B cell (primary cell): ENCODE data around the gene ZNF827. TPM values are rescaled to one million over a fixed set of nuclear protein-coding genes. Genes with fewer than 3 reads are reported as not detected.

Experiments
- ATAC-seq: fragments of 200-7000 bp; cut with Tn5 transposase; one replicate; pipeline ENCODE4 v1.10.0; 2021; ENCODE audit warnings: low read depth, mild to moderate bottlenecking, moderate number of reproducible peaks, moderate library complexity
- CTCF ChIA-PET: fragments of 350-600 bp; sonication (Branson Sonifier 250); formaldehyde crosslinking; loops from one replicate; lab custom pipeline; 2021; ENCODE audit warnings: antibody characterized with exemption, inconsistent platforms; lab: Charles Lee
- POLR2A ChIA-PET: fragments of 350-600 bp; sonication (Branson Sonifier 250); formaldehyde crosslinking; loops from one replicate; lab custom pipeline; 2021; ENCODE audit warnings: antibody characterized with exemption; lab: Charles Lee
- DNase-seq: peaks from one replicate; pipeline ENCODE4 v3.0.0; 2013
- H2AFZ ChIP-seq: 2 replicates; pipeline ENCODE4 v1.6.1; 2012; ENCODE audit warnings: mild to moderate bottlenecking, low read depth, low read length; ENCODE audit not compliant: insufficient read depth, poor library complexity, severe bottlenecking
- H3K27ac ChIP-seq, 2 donors: 1 replicate in 1 of 2; 2 replicates in 1 of 2; pipeline ENCODE4 v1.5.1; 2012 to 2013; ENCODE audit warnings: low read length in 2 of 2, mild to moderate bottlenecking in 2 of 2, moderate library complexity in 1 of 2
- H3K27me3 ChIP-seq, 4 experiments: fragments of 200-600 bp in 1 of 4; sonication (generic) in 1 of 4; replicated peaks in 1 of 4; 1 replicate in 2 of 4; 2 replicates in 2 of 4; pipeline versions ENCODE4 v1.6.1 to v1.7.0; 2013 to 2016; ENCODE audit warnings: low read length in 3 of 4, mild to moderate bottlenecking in 2 of 4, mixed read lengths in 1 of 4, moderate library complexity in 1 of 4; ENCODE audit not compliant: insufficient read depth in 4 of 4, control insufficient read depth in 3 of 4; ENCODE audit errors: control extremely low read depth in 1 of 4
- H3K36me3 ChIP-seq, 2 experiments: replicated peaks in 1 of 2; 1 replicate in 1 of 2; 2 replicates in 1 of 2; pipeline versions ENCODE4 v1.6.1 to v1.7.1; 2013; ENCODE audit warnings: low read length in 1 of 2; ENCODE audit not compliant: insufficient read depth in 2 of 2, control insufficient read depth in 1 of 2; ENCODE audit errors: control extremely low read depth in 1 of 2, extremely low read depth in 1 of 2
- H3K4me1 ChIP-seq, 2 donors: fragments of 200-600 bp in 1 of 2; sonication (generic) in 1 of 2; 1 replicate in 1 of 2; 2 replicates in 1 of 2; pipeline versions ENCODE4 v1.5.1 to v1.6.1; 2013 to 2017; ENCODE audit warnings: low read length in 2 of 2; ENCODE audit not compliant: control insufficient read depth in 2 of 2, insufficient read depth in 2 of 2
- H3K4me2 ChIP-seq: replicated peaks from 2 replicates; pipeline ENCODE3; 2012; ENCODE audit warnings: mild to moderate bottlenecking, low read depth, low read length; ENCODE audit not compliant: poor library complexity, severe bottlenecking
- H3K4me3 ChIP-seq, 5 experiments: fragments of 200-600 bp in 1 of 5; sonication (generic) in 1 of 5; 1 replicate in 3 of 5; 2 replicates in 2 of 5; pipeline versions ENCODE4 v1.5.1 to v1.7.0; 2011 to 2016; ENCODE audit warnings: low read length in 4 of 5, mild to moderate bottlenecking in 4 of 5, low read depth in 2 of 5, control low read depth in 1 of 5, moderate library complexity in 1 of 5; ENCODE audit not compliant: insufficient read depth in 1 of 5; ENCODE audit errors: control extremely low read depth in 1 of 5, extremely low read depth in 1 of 5
- H3K79me2 ChIP-seq: fragments of 200-600 bp; sonication (generic); one replicate; pipeline ENCODE4 v1.6.0; 2016; ENCODE audit warnings: low read length; ENCODE audit not compliant: control insufficient read depth, insufficient read depth
- H3K9ac ChIP-seq: fragments of 200-600 bp; sonication (generic); 2 replicates; pipeline ENCODE4 v1.6.1; 2017; ENCODE audit warnings: mild to moderate bottlenecking, low read length, moderate library complexity
- H3K9me3 ChIP-seq, 3 donors: one replicate each; pipeline versions ENCODE4 v1.6.1 to v1.7.1; 2013; ENCODE audit warnings: low read length in 2 of 3; ENCODE audit not compliant: control insufficient read depth in 2 of 3, insufficient read depth in 1 of 3; ENCODE audit errors: control extremely low read depth in 1 of 3
- H4K20me1 ChIP-seq: 2 replicates; pipeline ENCODE4 v1.6.0; 2012; ENCODE audit warnings: mild to moderate bottlenecking, low read length; ENCODE audit not compliant: insufficient read depth, control insufficient read depth, poor library complexity, severe bottlenecking
- H3K27ac Mint-ChIP-seq: one replicate; pipeline ENCODE4 v1.8.0; 2021; ENCODE audit warnings: mixed read lengths
- H3K27me3 Mint-ChIP-seq: one replicate; pipeline ENCODE4 v1.8.0; 2021; ENCODE audit warnings: mixed read lengths
- H3K4me1 Mint-ChIP-seq: one replicate; pipeline ENCODE4 v1.8.0; 2021; ENCODE audit warnings: mixed read lengths
- H3K4me3 Mint-ChIP-seq: one replicate; pipeline ENCODE4 v1.8.0; 2021; ENCODE audit warnings: mixed read lengths
- H3K9me3 Mint-ChIP-seq: one replicate; pipeline ENCODE4 v1.8.0; 2022; ENCODE audit warnings: mixed read lengths; ENCODE audit not compliant: insufficient read depth
- CTCF ChIP-seq: fragments of 200-600 bp; IDR thresholded peaks from one replicate; pipeline ENCODE4 v1.8.0; 2022; ENCODE audit warnings: antibody characterized with exemption, mild to moderate bottlenecking
- EZH2 ChIP-seq: IDR thresholded peaks from 2 replicates; pipeline ENCODE4 v1.6.1; 2012; ENCODE audit warnings: borderline replicate concordance, low read depth, mild to moderate bottlenecking, moderate library complexity, low read length; ENCODE audit not compliant: insufficient read depth, poor library complexity, severe bottlenecking
- WGBS: methylation state at CpG from one replicate; pipeline ENCODE4 v1.1.5; 2013; ENCODE audit warnings: missing lambda C conversion rate; ENCODE audit not compliant: insufficient coverage; 5-methylcytosine and 5-hydroxymethylcytosine counted together
- intact Hi-C: fragments of 100-400 bp; cut with micrococcal nuclease; formaldehyde crosslinking; loops from one replicate; pipeline ENCODE4 v1.10.0; 2022
- polyA plus RNA-seq: library from polyadenylated mRNA; depleted of rRNA; stranded (reverse); fragments of >200 nt; gene quantifications from 2 replicates; pipeline ENCODE4 v1.2.3, GENCODE V29; 2012
- total RNA-seq, 2 donors: library from RNA; stranded (reverse); fragments of 120-200 nt in 1 of 2; gene quantifications; 1 replicate in 1 of 2; 2 replicates in 1 of 2; pipeline versions ENCODE4 v1.2.3 to v1.2.4, GENCODE V29; 2013 to 2022

The ZNF827 gene
- total and polyA plus RNA-seq, 2 donors (not counting 1 experiment from before 2014, with no cell fraction given): 20.6 to 30.1 TPM

DNA sequence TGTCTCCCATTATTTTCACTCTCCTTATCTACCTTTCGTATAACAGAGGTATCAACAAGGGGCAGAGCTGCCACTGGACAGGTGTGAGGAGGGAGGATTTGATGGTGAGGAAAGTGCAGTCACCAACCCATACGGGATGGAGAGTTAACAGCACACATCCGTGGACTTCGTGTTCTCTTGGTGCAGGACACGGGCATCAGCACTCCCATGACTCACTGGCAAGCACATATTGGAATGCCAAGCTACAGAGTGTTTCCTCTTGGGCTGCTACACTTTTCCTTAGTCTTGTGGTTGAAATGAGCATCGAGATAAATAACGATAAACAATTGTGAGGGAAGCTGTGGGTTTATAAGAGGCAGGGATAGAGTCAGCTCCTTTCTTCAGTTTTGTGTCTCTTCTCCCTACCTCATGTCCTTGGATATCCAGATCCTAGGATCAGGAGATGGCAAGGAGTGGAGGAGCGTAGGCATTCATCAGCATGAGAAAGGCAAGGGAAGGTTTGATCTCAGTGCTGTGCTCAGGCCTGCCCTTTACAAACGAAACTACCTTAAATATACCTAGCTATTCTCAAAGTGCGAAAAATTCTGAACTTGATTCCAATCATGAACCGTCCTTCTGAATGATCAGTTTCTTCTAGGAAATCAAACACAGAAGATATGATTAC is 96.3 kb downstream of the ZNF827 start:
- DNase-seq (no peak), ATAC-seq (no peak)
- H3K4me2 ChIP-seq: no peak overlapping the region
- no peaks in the 10 kb centered on the region for H3K27me3 ChIP-seq
- WGBS: 100% methylated on average over 4 of the region's 11 CpGs
- no peak overlapping the region for H2AFZ ChIP-seq
- H3K9me3 Mint-ChIP-seq: no peaks in the 10 kb centered on the region
- intact Hi-C loops: loop anchor here (5.0 to 10.0 kb wide), 2 partner anchors 92 to 115 kb away; partner anchors contain the start of gene ZNF827
- H3K4me1 Mint-ChIP-seq: peaks cover 19% of the 10 kb centered on the region
- TF ChIP-seq CTCF (no peak), EZH2 (no peak)
- no peaks in the 10 kb centered on the region for H3K9me3 ChIP-seq
- CTCF ChIA-PET: interaction anchor here (1.2 kb wide), 1 partner anchor 1255 kb away, joined by 3 read pairs; no protein-coding TSS in a partner anchor
- H3K27ac Mint-ChIP-seq: no peak overlapping the region
- H3K9ac ChIP-seq: no peak overlapping the region
- H3K4me1 ChIP-seq: peaks cover 7 to 10% of the 10 kb centered on the region in 2 donors
- POLR2A ChIA-PET: no interaction called here
- peaks cover 0 to 17% of the 10 kb centered on the region in 2 experiments for H3K36me3 ChIP-seq
- H3K4me3 ChIP-seq: no peak overlapping the region
- H4K20me1 ChIP-seq: no peaks in the 10 kb centered on the region
- H3K79me2 ChIP-seq: no peaks in the 10 kb centered on the region
- H3K27me3 Mint-ChIP-seq: no peaks in the 10 kb centered on the region
- H3K4me3 Mint-ChIP-seq: no peak overlapping the region
- H3K27ac ChIP-seq: no peak overlapping the region

DNA sequence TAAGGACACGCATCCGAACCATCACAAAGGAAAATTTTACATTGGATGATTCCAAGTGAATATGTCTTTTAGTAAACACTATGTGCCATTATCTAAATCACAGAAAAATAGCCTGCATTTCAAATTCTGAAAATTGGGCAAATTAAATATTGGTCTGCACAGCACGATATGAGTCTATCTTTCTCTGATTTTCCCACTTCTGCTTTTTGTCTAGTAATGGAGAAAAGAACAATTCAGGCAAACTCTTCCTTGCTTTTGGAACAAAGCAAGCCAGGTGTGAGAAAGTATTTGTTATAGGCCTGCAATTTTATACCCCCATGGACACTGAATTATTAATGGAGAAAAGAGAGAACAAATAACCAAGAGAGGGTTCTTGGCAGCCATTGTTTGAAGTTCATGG is 97.8 kb downstream of the ZNF827 start:
- Histone ChIP-seq H3K9me3 (no peaks in the 10 kb centered on the region), H3K27ac (no peak overlapping the region), H3K9ac (no peak overlapping the region), H3K4me3 (no peak overlapping the region), H3K4me2 (no peak overlapping the region), H2AFZ (no peak overlapping the region), H4K20me1 (no peaks in the 10 kb centered on the region), H3K79me2 (no peaks in the 10 kb centered on the region), H3K27me3 (no peaks in the 10 kb centered on the region), H3K4me1 (peaks cover 7 to 10% of the 10 kb centered on the region in 2 donors), H3K36me3 (peaks cover 0 to 16% of the 10 kb centered on the region in 2 experiments)
- DNase-seq (no peak), ATAC-seq (no peak)
- POLR2A ChIA-PET: no interaction called here
- TF ChIP-seq CTCF (peak; percentile 2), EZH2 (no peak)
- intact Hi-C loops: loop anchor here (2.0 to 10.0 kb wide), 3 partner anchors 94 to 1076 kb away; partner anchors contain the start of gene ZNF827
- Mint-ChIP-seq H3K4me3 (no peak overlapping the region), H3K27ac (no peak overlapping the region), H3K4me1 (peaks cover 19% of the 10 kb centered on the region), H3K27me3 (no peaks in the 10 kb centered on the region), H3K9me3 (no peaks in the 10 kb centered on the region)
- CTCF ChIA-PET: interaction anchor here (1.0 kb wide), 1 partner anchor 1257 kb away, joined by 3 read pairs; no protein-coding TSS in a partner anchor
- no CpG with 5 or more reads among the region's 3 CpGs for WGBS
